WTC11 (cell line): ENCODE data around the gene STXBP2.

Experiments used
- ELF4 ChIP-seq: sonication (generic); formaldehyde crosslinking; IDR thresholded peaks from 2 replicates; pipeline ENCODE4 v1.8.1; 2022; ENCODE audit warnings: low read depth, mild to moderate bottlenecking, moderate library complexity, missing genetic modification reagents
- TF ChIP-seq, protein P1 (sequence below): fragments of 200-600 bp; IDR thresholded peaks from 2 replicates; pipeline ENCODE4 v1.8.0; 2022; ENCODE audit warnings: antibody characterized with exemption
- TF ChIP-seq, protein P2 (sequence below): sonication (generic); formaldehyde crosslinking; IDR thresholded peaks from 2 replicates; pipeline ENCODE4 v1.8.0; 2022; ENCODE audit warnings: mild to moderate bottlenecking, missing genetic modification reagents

DNA sequence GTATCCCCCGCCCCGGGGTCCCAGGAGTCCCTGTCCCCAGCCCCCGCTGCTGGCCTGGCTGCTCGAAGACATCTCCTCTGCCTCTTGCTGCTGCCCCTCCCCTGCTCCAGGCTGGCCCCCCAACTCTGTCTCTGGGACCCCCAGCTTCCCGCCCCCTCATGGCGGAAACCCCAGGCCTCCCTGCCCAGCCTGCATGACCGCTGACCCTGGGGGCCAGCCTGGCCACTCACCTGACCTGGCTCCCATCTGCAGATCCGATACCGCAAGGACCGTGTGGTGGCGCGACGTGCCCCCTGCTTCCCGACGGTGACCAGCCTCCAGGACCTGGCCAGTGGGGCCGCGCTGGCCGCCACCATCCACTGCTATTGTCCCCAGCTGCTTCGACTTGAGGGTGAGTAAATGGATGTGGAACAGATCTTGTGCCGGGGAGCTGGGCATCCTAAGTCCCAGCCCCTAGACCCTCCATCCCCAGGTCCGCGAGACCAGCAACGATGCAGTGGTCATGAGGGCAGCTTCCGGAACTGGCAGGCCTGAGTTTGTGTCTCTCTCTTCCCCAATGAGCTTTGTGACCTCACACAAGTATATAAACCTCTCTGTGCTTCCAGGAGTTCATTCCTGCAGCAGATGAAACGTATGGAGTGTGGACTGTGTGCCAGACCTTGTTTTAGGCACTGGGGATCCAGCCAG, 28.9 kb upstream of the STXBP2 start:
- TF ChIP-seq, protein P1, sequence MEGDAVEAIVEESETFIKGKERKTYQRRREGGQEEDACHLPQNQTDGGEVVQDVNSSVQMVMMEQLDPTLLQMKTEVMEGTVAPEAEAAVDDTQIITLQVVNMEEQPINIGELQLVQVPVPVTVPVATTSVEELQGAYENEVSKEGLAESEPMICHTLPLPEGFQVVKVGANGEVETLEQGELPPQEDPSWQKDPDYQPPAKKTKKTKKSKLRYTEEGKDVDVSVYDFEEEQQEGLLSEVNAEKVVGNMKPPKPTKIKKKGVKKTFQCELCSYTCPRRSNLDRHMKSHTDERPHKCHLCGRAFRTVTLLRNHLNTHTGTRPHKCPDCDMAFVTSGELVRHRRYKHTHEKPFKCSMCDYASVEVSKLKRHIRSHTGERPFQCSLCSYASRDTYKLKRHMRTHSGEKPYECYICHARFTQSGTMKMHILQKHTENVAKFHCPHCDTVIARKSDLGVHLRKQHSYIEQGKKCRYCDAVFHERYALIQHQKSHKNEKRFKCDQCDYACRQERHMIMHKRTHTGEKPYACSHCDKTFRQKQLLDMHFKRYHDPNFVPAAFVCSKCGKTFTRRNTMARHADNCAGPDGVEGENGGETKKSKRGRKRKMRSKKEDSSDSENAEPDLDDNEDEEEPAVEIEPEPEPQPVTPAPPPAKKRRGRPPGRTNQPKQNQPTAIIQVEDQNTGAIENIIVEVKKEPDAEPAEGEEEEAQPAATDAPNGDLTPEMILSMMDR, result no peak
- no peak for TF ChIP-seq ELF4 (CRISPR knock-in tag)
- TF ChIP-seq, protein P2, sequence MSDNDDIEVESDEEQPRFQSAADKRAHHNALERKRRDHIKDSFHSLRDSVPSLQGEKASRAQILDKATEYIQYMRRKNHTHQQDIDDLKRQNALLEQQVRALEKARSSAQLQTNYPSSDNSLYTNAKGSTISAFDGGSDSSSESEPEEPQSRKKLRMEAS (CRISPR knock-in tag), result no peak
